Heart left ventricle (tissue), 16 donors: ENCODE data around the gene LYVE1. TPM values are rescaled to one million over a fixed set of nuclear protein-coding genes. Genes with fewer than 3 reads are reported as not detected.

Source experiments
- ATAC-seq, 4 donors: fragments of 200-7000 bp; cut with Tn5 transposase; one replicate each; pipeline ENCODE4 v1.9.1; 2020 to 2022; ENCODE audit warnings: moderate library complexity in 4 of 4, mild to moderate bottlenecking in 3 of 4, moderate number of reproducible peaks in 1 of 4
- DNase-seq, 5 donors: peaks; one replicate each; pipeline ENCODE4 v3.0.0-alpha.2; 2020
- H3K27ac ChIP-seq, 12 donors: fragments of 200-600 bp; sonication (generic) in 4 of 12; one replicate each; pipeline versions ENCODE4 v1.5.0 to v1.8.0; 2016 to 2022; ENCODE audit warnings: mild to moderate bottlenecking in 2 of 12
- H3K27me3 ChIP-seq, 9 donors: fragments of 200-600 bp; sonication (generic) in 2 of 9; one replicate each; pipeline versions ENCODE4 v1.5.1 to v1.8.0; 2016 to 2022; ENCODE audit warnings: mild to moderate bottlenecking in 3 of 9
- H3K36me3 ChIP-seq, 9 donors: fragments of 200-600 bp; sonication (generic) in 2 of 9; one replicate each; pipeline versions ENCODE4 v1.5.0 to v1.8.0; 2018 to 2022; ENCODE audit warnings: mild to moderate bottlenecking in 2 of 9
- H3K4me1 ChIP-seq, 12 donors: fragments of 200-600 bp; sonication (generic) in 4 of 12; one replicate each; pipeline versions ENCODE4 v1.5.0 to v1.8.0; 2016 to 2022; ENCODE audit warnings: mild to moderate bottlenecking in 3 of 12
- H3K4me3 ChIP-seq, 12 donors: fragments of 200-600 bp; sonication (generic) in 4 of 12; one replicate each; pipeline versions ENCODE4 v1.5.0 to v1.8.0; 2017 to 2022; ENCODE audit warnings: mild to moderate bottlenecking in 9 of 12, moderate library complexity in 4 of 12
- H3K9me3 ChIP-seq, 12 donors: fragments of 200-600 bp; sonication (generic) in 4 of 12; one replicate each; pipeline versions ENCODE4 v1.5.0 to v1.8.0; 2016 to 2022; ENCODE audit warnings: mild to moderate bottlenecking in 1 of 12
- CTCF ChIP-seq, 12 donors: fragments of 200-600 bp; sonication (generic) in 4 of 12; IDR thresholded peaks; one replicate each; pipeline versions ENCODE4 v1.5.0 to v1.8.0; 2018 to 2022; ENCODE audit warnings: antibody characterized with exemption in 12 of 12, mild to moderate bottlenecking in 5 of 12
- POLR2A ChIP-seq, 2 donors: fragments of 450-650 bp; IDR thresholded peaks; one replicate each; pipeline ENCODE4 v1.6.1; 2017; ENCODE audit warnings: antibody characterized with exemption in 2 of 2, mild to moderate bottlenecking in 2 of 2, moderate library complexity in 2 of 2
- WGBS, 4 donors: extraction: QIAGEN DNeasy Blood & Tissue Kit in 2 of 4; methylation state at CpG; one replicate each; pipeline versions ENCODE4 v1.1.5 to v1.1.7; 2013 to 2018; 5-methylcytosine and 5-hydroxymethylcytosine counted together
- intact Hi-C, 10 donors: fragments of 100-400 bp; cut with DNase I; formaldehyde crosslinking; loops; one replicate each; pipeline versions ENCODE4 v1.11.1 to v1.14.2; 2022
- polyA plus RNA-seq, 2 donors: library from polyadenylated mRNA; stranded (reverse); fragments of 200-250 nt; gene quantifications; one replicate each; pipeline ENCODE4 v1.2.3, GENCODE V29; 2013
- total RNA-seq, 9 donors: library from RNA; depleted of rRNA in 2 of 9; stranded (reverse); fragments of >200 nt in 2 of 9; fragmentation: NEBNext Ultra II Directional in 3 of 9; extraction: Animal tissue kit (Norgen Biotek cat#: 25700) in 3 of 9; gene quantifications; one replicate each; pipeline versions ENCODE4 v1.1.0 to v1.2.4, GENCODE V29; 2016 to 2023
- donor health status: ischemic (EF 13 %, LVEDD 7.1; RV severe dilation, severe dysfunction).
- donor health status: healthy with polysubstance abuse.
- donor health status: DM: no; HTN: yes; CAD: no.
- donor health status: DM: no; HTN: no; CAD: no.
- donor health status: ischemic (EF 25% LVEDD 6.9; RV normal size, moderate dysfunction).
- donor health status: ischemic (EF 25% LVEDD 5.7; RV mildly dilated, moderate dysfunction).
- donor health status: healthy.
- donor health status: DM: yes; HTN: yes; CAD: no.
- donor health status: ischemic (EF 35%, LVEDD 5.7; RV mildly dilated, moderate dysfunction).
- donor health status: nonischemic (EF 11% LVEDD 7.7; RV severe dilation, severe dysfunction).
- donor health status: DM: yes; HTN: yes; CAD: no.
- donor health status: PGD.
- donor health status: ischemic (EF 29% LVEDD 5.4; RV normal size, mild dysfunction).
- donor health status: nonischemic (EF 23%, LVEDD 6.1; RV moderate dilation, normal function).

LYVE1 gene
- total and polyA plus RNA-seq, 11 donors = 8.1 to 163 (median 24.1) TPM

GRCh38 chr11:10518891-10519290, 49.6 kb downstream of the LYVE1 start:
- TF ChIP-seq POLR2A (IDR thresholded peaks at IDR 0.05) = no peak
- no peaks in the 10 kb centered on the region for H3K9me3 ChIP-seq
- ATAC-seq = no peak
- no peak overlapping the region for H3K4me3 ChIP-seq
- H3K36me3 ChIP-seq = peaks cover 0 to 82% (median 61%) of the 10 kb centered on the region in 9 donors
- WGBS, 4 donors = 89 to 97% (median 91%) methylated on average over 2 of the region's 2 CpGs
- peaks cover 0 to 10% (median under 1%) of the 10 kb centered on the region in 12 donors for H3K4me1 ChIP-seq
- no peak overlapping the region for H3K27ac ChIP-seq
- H3K27me3 ChIP-seq = no peaks in the 10 kb centered on the region
- no peak for DNase-seq
- intact Hi-C loops = loop anchor here (5.0 to 10.0 kb wide), 4 partner anchors 112 to 218 kb away; no protein-coding TSS in a partner anchor

- H3K9me3 ChIP-seq = no peaks in the 10 kb centered on the region
- ATAC-seq = no peak
- peaks cover 0 to 74% (median 53%) of the 10 kb centered on the region in 9 donors for H3K36me3 ChIP-seq
- H3K27ac ChIP-seq = no peak overlapping the region
- DNase-seq = no peak
- peaks cover 0 to 10% (median under 1%) of the 10 kb centered on the region in 12 donors for H3K4me1 ChIP-seq
- intact Hi-C loops = loop anchor here (5.0 to 10.0 kb wide), 4 partner anchors 111 to 219 kb away; no protein-coding TSS in a partner anchor
- TF ChIP-seq CTCF (IDR thresholded peaks at IDR 0.05) (no peak), POLR2A (IDR thresholded peaks at IDR 0.05) (no peak)
- no peaks in the 10 kb centered on the region for H3K27me3 ChIP-seq
- no peak overlapping the region for H3K4me3 ChIP-seq
Observed at GRCh38 chr11:10518123-10518522, 50.3 kb downstream of the LYVE1 start.

- H3K4me1 ChIP-seq = peaks cover 0 to 10% (median under 1%) of the 10 kb centered on the region in 12 donors
- no peak for TF ChIP-seq CTCF (IDR thresholded peaks at IDR 0.05)
- TF ChIP-seq POLR2A (IDR thresholded peaks at IDR 0.05) = no peak
- no peak overlapping the region for H3K4me3 ChIP-seq
- intact Hi-C loops = loop anchor here (2.0 to 10.0 kb wide), 5 partner anchors 108 to 222 kb away; no protein-coding TSS in a partner anchor
- no peaks in the 10 kb centered on the region for H3K27me3 ChIP-seq
- H3K36me3 ChIP-seq = peaks cover 0 to 52% (median 31%) of the 10 kb centered on the region in 9 donors
- no peak overlapping the region for H3K27ac ChIP-seq
- ATAC-seq = no peak
- H3K9me3 ChIP-seq = no peaks in the 10 kb centered on the region
- 92 to 96% (median 94%) methylated on average over 3 of the region's 3 CpGs for WGBS, 4 donors
- no peak for DNase-seq
Observed at GRCh38 chr11:10515418-10515817, 53.0 kb downstream of the LYVE1 start.

- Histone ChIP-seq H3K27ac (no peak overlapping the region), H3K9me3 (no peaks in the 10 kb centered on the region), H3K36me3 (peaks cover 0 to 45% (median 24%) of the 10 kb centered on the region in 9 donors), H3K4me1 (peaks cover 0 to 10% (median under 1%) of the 10 kb centered on the region in 12 donors), H3K4me3 (no peak overlapping the region), H3K27me3 (no peaks in the 10 kb centered on the region)
- 92 to 98% (median 96%) methylated on average over 2 of the region's 2 CpGs for WGBS, 4 donors
- intact Hi-C loops = loop anchor here (1.0 to 10.0 kb wide), 8 partner anchors 107 to 223 kb away; no protein-coding TSS in a partner anchor
- no peak for DNase-seq
- ATAC-seq = no peak
- TF ChIP-seq CTCF (IDR thresholded peaks at IDR 0.05) = no peak
- no peak for TF ChIP-seq POLR2A (IDR thresholded peaks at IDR 0.05)
Observed at GRCh38 chr11:10514709-10515108, 53.8 kb downstream of the LYVE1 start.

- ATAC-seq = no peak
- TF ChIP-seq POLR2A (IDR thresholded peaks at IDR 0.05) (no peak), CTCF (IDR thresholded peaks at IDR 0.05) (peak in 11 of 12 donors; percentile 16 to 57 (median 42))
- Histone ChIP-seq H3K4me3 (no peak overlapping the region), H3K27ac (no peak overlapping the region), H3K4me1 (peaks cover 0 to 10% (median under 1%) of the 10 kb centered on the region in 12 donors), H3K9me3 (no peaks in the 10 kb centered on the region), H3K27me3 (no peaks in the 10 kb centered on the region), H3K36me3 (peaks cover 0 to 40% (median 18%) of the 10 kb centered on the region in 9 donors)
- 39 to 60% (median 46%) methylated on average over 2 of the region's 2 CpGs for WGBS, 4 donors
- intact Hi-C loops = loop anchor here in 9 of 10 donors (1.0 to 10.0 kb wide), 7 partner anchors 109 to 223 kb away; no protein-coding TSS in a partner anchor
- no peak for DNase-seq
Observed at GRCh38 chr11:10514202-10514601, 54.3 kb downstream of the LYVE1 start.
